HG02623 (cell line): Measurements from ENCODE around the gene NPAS3.
A peak's percentile ranks its signal among the peaks of the same experiment; 100 is the strongest.

ENCODE experiments used
- ATAC-seq: cut with Tn5 transposase; IDR thresholded peaks from one replicate; pipeline ENCODE4 v1.9.1; 2021; ENCODE audit warnings: moderate library complexity; ENCODE audit not compliant: unreplicated experiment

Gene NPAS3

GRCh38 chr14:33541171-33541570, 602.5 kb downstream of the NPAS3 start:
- ATAC-seq, result no peak

GRCh38 chr14:33542338-33543287, 603.9 kb downstream of the NPAS3 start:
- no peak for ATAC-seq

- ATAC-seq, result no peak
Measured at GRCh38 chr14:33545696-33546095, 607.0 kb downstream of the NPAS3 start.

GRCh38 chr14:33548606-33549005, 609.9 kb downstream of the NPAS3 start:
- ATAC-seq, result no peak

GRCh38 chr14:33551963-33552362, 613.3 kb downstream of the NPAS3 start:
- ATAC-seq, result no peak

- no peak for ATAC-seq
Measured at GRCh38 chr14:33553706-33554278, 615.1 kb downstream of the NPAS3 start.

GRCh38 chr14:33554988-33555387, 616.3 kb downstream of the NPAS3 start:
- no peak for ATAC-seq

GRCh38 chr14:33555710-33556350, 617.2 kb downstream of the NPAS3 start:
- no peak for ATAC-seq

GRCh38 chr14:33556382-33557121, 617.9 kb downstream of the NPAS3 start:
- ATAC-seq, result no peak

GRCh38 chr14:33560718-33561431, 622.2 kb downstream of the NPAS3 start:
- no peak for ATAC-seq

- ATAC-seq, result no peak
Measured at GRCh38 chr14:33561488-33562175, 623.0 kb downstream of the NPAS3 start.

- no peak for ATAC-seq
Measured at GRCh38 chr14:33563191-33563900, 624.7 kb downstream of the NPAS3 start.

GRCh38 chr14:33563901-33564197, 625.2 kb downstream of the NPAS3 start:
- ATAC-seq, result no peak

GRCh38 chr14:33564774-33565630, 626.3 kb downstream of the NPAS3 start:
- peak; percentile 71 for ATAC-seq

GRCh38 chr14:33566082-33566481, 627.4 kb downstream of the NPAS3 start:
- no peak for ATAC-seq

GRCh38 chr14:33567023-33567728, 628.5 kb downstream of the NPAS3 start:
- ATAC-seq, result no peak

- no peak for ATAC-seq
Measured at GRCh38 chr14:33567731-33568130, 629.1 kb downstream of the NPAS3 start.
